NCI-H1092 (cell line): ENCODE results near the gene IGF2BP3.
"Not testable (repeated sequence)": the region's sequence is repeated elsewhere in the genome, so short reads cannot be mapped to it uniquely, and the experiment has no call there.

Experiments used
- DNase-seq: peaks from one replicate; lab custom pipeline; 2025; lab: John Stamatoyannopoulos, UW

The IGF2BP3 gene

DNA sequence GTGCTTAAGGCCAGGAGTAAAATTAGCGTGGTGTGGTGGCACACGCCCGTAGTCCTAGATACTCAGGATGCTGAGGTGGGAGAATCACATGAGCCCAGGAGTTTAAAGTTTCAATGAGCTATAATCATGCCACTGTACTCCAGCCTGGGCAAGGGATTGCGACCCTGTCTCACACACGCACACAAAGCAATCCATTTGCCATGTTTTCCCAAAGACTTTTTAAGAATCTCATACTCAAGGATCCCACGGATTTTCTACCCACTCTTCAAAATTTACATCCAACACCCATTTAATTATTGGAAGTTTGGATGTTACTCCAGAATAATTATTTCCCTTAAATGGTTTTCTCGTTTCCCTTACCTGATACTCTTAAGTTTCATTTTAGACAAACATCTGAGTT is 47.9 kb downstream of the IGF2BP3 start:
- no peak for DNase-seq

DNA sequence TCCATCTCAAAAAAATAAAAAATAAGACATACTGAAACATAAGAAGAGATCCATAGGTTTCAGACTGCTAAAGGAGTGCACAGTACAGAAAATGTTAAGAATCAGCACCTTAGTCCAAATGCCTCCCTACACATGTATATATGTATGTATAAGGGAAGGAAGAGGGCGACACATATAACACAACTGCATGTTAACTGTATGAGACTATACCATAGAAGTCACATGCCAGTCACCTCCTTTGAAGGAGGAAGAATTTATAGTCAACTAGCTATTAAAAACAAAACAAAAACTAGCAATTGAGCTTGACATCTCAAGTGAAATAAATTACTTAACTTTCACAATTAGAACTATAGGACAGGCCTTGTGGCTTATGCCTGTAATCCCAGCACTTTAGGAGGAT is 50.4 kb downstream of the IGF2BP3 start:
- DNase-seq: no peak

DNA sequence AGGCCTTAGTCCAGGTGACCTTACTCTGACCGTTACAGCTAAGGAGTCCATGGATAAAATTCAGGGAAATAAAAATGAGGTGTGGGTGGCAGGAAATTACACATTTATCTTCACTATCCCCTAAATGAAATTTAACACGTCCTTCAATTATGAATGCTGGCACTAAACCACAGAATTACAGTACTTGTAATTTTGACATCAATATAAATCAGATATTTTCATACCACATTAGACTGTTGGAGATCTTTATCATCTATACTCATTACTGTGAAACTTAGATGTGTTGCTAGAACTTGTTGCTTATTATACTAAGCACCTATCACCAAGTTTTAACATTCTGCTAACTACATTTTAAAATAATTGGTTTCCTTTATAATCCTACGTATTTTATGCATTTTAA is 51.1 kb downstream of the IGF2BP3 start:
- DNase-seq: no peak

DNA sequence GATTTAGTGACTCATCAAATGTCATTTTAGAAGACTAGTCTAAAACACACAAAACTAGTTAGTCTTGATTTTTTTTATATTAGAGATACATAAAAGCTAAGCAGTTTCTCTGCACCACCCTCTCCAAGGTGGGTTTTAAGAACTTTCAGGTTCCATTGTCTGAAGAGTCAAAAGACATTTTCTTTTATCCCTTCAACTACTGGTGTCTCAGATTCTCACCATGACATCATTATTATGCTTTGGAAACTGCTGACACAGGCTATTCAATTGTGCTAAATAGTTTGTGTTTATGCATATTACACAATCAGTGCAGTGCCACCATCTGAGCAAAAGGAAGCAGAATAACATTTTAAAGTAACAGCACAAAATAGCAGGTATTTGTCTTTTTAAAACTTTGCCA is 52.2 kb downstream of the IGF2BP3 start:
- DNase-seq: no peak

DNA sequence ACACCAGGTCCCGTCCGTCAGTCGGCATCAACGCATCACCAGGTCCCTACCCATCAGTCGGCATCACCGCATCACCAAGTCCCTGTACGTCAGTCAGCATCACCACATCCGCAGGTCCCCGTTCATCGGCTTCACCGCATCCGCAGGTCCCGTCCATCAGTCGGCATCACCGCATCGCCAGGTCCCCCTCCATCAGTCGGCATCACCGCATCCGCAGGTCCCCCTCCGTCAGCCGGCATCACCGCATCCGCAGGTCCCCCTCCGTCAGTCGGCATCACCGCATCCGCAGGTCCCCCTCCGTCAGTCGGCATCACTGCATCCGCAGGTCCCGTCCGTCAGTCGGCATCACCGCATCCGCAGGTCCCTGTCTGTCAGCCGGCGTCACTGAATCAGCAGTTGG is 55.1 kb downstream of the IGF2BP3 start:
- DNase-seq: no peak

DNA sequence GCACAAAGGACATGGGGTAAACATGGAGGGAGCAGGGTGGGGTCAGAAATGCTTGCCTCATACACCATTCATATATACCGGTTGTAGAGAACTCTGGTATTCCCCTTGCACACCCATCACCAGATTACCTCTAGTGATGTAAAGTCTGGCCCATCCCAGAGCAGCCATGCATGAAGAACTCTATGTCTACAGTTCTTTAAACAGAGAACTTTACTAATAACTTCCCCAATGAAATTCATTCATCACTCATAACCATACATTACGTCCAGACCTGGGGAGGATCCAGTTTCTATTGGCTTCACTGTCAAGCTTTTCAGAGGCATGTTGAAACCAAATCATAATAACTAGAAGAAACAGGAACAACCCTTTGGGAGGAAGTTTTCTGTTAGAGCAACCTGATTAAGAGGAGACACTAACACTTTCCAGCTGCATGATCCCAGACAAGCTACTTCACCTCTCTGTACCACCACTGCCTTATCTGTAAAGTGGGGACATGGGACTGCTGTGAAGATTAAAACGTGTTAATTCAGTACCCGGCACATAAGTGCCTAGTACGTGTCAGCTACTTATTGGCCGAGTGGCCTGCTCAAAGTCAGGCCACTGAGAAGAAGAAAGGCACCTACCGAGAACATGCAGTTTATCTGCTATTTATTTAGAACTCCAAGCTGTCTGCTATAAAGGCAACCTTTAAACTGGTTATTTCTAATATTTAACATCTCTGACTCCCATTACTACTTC is 59.7 kb downstream of the IGF2BP3 start:
- no peak for DNase-seq

DNA sequence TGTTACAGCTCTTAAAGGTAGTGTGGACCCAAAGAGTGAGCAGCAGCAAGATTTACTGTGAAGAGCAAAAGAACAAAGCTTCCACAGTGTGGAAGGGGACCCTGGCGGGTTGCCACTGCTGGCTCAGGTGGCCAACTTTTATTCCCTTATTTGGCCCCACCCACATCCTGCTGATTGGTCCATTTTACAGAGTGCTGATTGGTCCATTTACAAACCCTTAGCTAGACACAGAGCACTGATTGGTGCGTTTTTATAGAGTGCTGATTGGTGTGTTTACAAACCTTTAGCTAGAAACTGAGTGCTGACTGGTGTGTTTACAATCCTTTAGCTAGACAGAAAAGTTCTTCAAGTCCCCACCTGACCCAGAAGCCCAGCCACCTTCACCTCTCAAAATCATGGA is 63.7 kb downstream of the IGF2BP3 start:
- not testable (repeated sequence) for DNase-seq

DNA sequence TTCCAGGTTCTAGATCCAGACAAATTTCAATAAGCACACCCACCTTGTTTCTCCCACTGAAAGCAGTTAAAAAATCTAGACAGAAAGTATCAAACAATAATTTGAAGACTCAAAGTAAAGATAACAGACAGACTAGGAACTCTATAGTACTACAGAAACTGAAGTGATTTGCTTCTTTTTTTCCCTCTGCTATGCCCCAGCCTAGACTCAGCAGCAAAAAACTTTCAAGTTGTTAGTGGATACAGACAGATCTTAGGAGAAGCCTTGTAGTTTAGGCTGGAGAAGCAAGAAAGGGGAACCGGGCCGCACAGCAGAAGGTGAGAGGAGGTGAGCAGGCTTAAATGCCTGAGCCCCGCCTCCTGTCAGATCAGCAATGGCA is 65.1 kb downstream of the IGF2BP3 start:
- DNase-seq: no peak

DNA sequence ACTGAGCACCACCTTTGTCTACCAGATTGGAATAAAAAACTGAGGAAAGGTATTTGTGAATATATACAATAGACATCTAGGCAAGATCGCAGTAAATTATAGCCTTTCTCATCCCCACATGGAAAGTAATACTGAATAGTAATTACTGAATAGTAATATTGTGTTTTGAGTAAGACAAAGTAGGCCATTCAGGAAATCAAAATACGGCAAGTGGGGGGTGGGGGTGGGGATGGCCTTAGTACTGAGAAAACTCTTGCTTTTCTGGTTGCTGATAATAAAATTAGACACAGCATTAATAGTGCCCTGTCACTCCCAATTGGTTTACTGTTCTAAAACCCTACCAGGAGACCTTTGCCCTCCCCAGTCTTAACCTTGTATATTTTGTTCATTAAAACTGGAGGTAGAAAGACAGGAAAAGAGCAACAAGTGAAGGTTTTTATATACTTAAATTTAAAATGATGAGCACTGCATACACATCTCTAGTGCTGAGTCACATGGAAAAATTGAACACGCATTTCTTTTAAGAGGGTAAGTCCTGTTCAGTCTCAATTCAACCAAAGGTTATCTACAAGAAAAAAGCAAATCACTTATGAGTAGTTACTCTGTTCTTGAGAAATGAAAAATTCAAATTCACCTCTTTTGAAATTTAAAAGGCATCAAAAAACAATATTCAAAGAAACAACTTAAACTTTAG is 65.6 kb downstream of the IGF2BP3 start:
- no peak for DNase-seq

DNA sequence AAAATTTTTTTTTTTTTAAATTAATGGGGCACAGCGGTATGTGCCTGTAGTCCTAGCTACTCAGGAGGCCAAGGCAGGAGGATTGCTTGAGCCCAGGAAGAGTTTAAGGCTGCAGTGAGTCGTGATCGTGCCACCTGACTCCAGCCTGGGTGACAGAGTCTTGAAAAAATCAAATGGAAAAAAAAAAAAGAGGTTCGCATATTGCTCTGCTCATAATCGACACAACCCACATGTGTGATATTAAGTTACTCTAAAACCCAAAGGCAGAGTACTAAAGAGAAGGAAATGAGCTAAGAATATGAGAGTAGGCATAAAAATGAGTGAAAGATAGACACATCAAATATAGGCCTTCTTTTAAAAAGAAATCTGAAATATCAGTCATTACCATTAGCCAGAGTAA is 66.3 kb downstream of the IGF2BP3 start:
- no peak for DNase-seq

DNA sequence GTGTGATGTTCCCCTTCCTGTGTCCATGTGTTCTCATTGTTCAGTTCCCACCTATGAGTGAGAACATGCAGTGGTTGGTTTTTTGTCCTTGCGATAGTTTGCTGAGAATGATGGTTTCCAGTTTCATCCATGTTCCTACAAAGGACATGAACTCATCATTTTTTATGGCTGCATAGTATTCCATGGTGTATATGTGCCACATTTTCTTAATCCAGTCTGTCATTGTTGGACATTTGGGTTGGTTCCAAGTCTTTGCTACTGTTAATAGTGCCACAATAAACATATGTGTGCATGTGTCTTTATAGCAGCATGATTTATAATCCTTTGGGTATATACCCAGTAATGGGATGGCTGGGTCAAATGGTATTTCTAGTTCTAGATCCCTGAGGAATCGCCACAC is 72.2 kb downstream of the IGF2BP3 start:
- DNase-seq: not testable (repeated sequence)

DNA sequence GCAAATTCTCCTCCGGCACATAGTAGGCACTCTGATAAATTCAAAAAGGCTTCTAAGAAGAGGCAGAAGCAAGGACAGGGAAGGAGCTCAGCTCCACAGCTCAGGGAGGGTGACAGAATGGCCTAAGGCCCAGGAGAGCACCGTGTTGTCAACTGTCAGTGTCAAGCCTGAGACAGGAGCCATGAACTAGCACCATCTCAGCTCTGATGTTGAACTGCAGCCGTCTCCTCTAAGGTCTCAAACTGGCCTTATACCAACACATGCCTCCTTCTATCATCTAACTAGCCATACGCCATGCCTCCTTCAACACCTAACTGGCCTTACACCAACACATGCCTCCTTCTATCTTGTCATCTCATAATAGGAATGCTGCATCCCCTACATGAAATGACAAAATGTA is 73.0 kb downstream of the IGF2BP3 start:
- DNase-seq: no peak

DNA sequence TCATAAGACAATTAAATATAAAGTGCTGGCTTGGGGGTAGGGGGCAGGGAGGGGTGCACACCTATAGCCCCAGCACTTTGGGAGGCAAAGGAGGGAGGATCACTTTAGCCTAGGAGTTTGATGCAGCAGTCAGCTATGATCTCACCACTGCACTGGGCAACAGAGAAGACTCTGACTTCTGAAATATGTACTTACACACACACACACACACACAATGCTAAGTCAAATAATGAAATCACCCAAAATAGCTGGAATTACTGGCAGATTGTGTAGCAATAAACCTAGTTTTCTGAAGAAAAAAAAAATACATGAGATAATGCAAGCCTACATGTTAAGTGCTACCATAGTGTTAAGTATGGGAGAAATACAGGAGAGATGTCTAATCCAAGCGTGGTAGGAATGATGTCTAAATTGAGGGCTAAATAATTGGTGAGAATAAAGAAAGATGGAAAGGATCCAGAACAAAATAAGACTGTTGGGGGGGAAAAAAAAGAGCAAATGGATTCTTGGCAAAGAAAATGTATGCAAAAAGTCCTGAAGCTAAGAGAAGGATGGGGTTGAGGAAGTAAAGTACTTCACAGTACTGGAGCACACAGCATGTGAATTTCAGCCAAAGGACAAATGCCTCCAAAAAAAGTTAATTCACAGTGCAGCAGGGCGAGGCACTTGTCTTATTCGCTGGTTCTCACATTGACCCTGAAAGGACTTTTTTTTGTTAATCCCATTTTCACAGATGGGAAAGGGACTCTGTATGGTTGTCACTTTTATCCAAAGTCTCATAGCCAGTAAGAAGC is 73.9 kb downstream of the IGF2BP3 start:
- DNase-seq: no peak

DNA sequence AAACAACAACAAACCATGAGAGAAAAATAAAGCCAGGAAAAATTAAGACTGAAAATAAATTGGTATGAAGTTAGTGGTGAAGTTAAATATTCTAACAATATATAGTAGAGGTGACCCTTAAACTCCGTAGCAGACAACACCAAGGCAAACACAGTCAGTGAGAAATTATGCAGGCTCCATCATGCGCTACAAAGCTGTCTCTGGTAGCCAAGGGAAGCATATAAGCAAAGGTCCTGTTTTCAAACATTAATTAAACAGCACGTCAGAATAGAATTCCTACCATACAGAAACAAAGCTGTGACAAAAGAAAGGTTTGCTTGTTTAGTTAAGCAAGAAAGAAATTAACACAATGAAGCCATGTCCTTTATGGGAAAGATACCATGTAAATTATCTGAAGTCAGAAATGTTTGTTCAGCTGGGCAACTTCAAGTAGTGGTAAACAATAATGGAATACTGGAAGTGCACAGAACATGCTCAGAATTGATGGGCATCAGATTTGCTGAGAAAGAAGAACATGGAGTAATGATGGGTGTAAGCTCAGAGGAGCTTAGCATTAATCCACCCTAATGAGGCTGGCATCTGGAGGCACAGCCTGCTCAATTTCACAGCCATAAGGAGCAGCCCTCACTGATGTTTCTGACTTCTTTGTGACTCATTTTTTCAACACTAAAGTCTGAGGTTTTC is 75.7 kb downstream of the IGF2BP3 start:
- peak; percentile 73 for DNase-seq

DNA sequence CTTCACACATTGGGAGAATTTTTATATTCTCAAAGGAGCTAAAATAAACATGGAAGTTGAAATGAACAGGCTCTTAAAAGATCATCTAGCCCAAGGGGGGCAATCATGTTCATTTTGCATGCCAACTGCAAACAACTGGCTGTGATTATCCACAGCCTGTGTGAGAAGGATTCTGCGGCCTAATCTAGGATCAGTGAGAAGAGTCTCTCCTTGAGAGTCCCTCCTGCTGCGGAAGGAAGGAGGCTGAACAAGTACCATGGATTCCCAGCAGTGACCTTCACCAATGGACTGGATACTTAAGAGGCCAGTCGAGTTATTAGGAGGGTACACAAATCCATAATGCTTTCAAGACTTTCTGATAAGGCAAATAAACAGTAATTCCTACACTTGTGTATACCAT is 76.7 kb downstream of the IGF2BP3 start:
- no peak for DNase-seq

DNA sequence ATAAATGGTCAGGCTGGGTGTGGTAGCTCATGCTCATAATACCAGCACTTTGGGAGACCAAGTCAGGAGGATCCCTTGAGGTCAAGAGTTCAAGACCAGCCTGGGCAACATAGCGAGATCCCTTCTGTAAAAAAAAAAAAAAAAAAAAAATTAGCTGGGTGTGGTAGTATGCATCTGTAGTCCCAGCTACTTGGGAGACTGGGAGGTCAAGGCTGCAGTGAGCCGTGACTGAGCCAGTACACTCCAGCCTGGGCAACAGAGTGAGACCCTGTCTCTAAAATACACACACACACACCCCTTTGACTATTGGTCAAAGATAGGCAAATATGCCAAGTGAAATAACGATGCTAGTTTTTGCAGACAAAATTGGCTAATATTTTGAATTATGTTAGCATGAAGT is 80.6 kb downstream of the IGF2BP3 start:
- no peak for DNase-seq

DNA sequence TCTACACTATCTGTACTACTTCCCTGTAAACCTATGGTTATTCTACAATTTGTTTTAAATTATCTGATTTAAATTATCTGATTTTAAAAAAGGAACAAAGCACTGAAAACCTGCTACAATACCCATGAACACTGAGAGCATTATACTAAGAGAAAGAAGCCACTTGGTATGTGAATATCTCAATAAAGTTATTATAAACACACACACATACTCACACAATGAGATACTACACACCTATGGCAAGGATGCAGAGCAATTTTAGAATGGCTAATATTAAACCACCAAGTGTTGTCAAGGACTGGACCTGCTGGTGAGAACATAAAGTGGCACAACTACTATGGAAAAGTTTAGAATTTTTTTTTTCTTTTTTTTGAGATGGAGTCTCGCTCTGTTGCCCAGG is 82.7 kb downstream of the IGF2BP3 start:
- DNase-seq: no peak

DNA sequence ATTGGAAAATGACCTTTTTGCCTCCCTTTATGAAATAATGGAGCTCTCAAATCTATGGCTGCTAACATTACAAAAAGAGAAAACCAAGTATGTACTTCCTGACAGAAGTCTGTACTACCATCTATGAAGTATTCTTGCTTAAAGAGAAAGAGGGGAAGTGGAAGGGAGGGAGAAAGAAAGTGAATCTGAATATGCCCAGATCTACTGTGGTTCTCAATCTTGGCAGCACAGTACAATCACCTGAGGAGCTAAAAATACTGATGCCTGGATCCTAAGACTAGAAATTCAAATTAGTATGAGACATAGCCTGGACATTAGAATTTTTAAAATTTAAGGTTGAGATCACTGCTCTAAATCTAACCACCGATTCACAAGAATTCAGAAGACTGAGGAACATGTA is 85.2 kb downstream of the IGF2BP3 start:
- no peak for DNase-seq

DNA sequence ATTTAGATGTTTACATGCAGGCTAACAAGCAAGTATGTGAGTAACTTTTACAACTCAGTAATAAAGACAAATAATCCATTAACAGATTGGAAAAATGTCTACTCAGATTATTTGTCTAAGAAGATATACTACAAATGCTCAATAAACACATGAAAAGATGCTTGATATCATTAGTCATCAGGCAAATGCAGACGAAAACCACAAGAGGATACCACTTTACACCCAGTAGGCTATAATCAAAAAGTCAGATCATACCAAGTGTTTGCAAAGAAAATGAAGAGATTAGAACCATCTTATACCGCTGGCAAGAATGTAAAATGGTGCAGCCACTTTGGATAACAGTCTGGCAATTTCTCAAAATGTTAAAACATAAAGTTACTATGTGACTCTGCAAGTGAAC is 87.1 kb downstream of the IGF2BP3 start:
- DNase-seq: no peak

DNA sequence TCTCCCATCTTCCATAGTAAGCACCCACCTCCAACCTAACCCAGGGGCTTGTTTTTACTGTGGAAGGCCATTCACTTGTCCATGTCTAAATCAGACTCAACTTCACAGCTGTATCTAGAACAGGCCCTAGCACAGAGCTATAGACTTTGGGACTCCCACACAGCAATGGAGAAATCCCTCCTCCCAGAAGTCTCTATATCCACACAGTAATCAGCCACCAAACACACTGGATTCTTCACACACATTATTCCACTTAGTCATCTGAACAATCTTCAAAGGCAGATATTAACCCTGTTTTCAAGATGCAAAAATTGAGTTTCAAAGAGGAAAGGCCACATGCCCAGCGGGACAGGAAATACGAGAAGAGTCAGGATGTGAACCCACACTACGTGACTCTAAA is 89.3 kb downstream of the IGF2BP3 start:
- no peak for DNase-seq

DNA sequence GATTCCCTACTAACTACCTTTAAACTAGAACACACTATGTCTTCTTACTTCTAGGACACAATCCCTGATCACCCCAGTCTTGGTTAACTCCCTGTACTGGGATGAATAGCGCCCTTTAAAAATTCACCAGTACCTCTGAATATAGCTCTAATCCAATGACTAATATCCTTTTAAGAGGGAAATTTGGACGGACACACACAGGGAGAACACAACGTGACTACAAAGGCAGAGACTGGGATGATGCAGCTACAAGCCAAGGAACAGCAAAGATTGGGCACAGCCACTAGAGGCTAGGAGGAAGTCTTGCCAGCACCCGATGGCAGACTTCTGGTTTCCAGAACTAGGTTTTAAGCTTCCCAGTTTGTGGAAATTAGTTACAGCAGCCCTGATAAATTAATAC is 89.7 kb downstream of the IGF2BP3 start:
- DNase-seq: no peak

DNA sequence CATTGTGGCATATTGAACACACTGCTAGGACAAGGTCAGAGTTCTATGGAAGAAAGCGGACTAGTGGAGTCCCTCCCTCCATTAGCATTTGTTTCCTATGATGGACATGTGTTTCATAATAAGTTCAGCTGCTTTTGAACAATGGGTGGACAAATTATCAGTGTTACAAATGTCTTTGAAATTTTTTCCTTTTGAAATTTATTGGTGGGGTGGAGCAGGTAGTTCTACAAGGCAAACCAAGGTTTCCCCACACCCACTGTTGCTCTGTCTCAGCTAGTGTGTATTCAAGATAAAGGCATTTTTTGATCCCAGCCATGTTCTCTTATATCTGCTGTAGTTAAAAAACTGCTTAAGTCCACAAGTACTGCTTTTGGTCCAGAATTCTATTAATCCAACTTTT is 91.3 kb downstream of the IGF2BP3 start:
- DNase-seq: no peak

DNA sequence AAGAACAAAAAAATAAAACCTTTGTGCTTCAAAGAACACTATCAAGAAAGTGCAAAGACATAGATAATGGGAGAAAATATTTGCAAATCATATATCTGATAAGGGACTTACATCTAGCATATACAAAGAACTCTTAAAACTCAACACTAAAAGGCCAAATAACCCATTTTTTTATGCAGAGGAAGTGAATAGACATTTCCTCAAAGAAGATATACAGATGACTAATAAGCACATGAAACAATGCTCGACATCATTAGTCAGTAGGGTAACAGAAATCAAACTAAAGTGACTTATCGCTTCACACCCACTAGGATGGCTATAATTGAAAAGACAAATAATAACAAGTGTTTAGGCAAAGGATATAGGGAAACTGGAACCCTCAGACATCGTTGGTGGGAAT is 93.2 kb downstream of the IGF2BP3 start:
- no peak for DNase-seq
